ENCODE measurements around the gene CD79A. TPM values are rescaled to one million over a fixed set of nuclear protein-coding genes. Genes with fewer than 3 reads are reported as not detected.
"Not testable (repeated sequence)": the region's sequence is repeated elsewhere in the genome, so short reads cannot be mapped to it uniquely, and the experiment has no call there.

The CD79A gene
- total RNA-seq, 2 donors from 2014 or later: 0.52 to 0.97 TPM

- no peak for DNase-seq (ENCODE audit: low spot score)
- intact Hi-C loops (cut with DNase I): no loop called here
Observed at GRCh38 chr19:41861846-41862245, 15.2 kb upstream of the CD79A start.

DNA sequence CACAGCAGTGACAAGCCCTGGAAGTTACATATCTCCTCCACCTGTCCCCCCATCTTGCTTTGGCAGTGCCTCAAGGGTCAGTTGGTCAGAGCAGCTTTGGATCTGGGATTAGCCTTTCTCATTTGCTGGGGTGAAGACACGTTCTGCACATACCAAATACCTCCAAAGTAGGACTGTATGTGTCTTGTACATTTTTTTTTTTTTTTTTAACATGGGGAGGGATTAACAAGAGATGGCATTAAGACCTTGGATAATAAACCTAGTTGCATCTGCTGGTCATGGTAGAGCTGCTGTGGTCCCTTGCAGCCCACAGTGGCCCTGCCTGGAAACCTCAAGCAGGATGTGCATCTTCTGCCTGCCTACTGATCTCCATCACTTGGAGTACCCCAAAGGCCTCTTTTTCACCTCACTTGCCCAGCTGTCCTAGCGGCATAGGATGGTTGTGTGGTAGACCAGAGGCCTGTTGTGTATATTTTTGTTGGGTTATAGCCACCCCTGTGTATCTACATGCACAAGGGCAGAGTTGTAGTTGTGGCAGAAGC lies 14.6 kb upstream of the CD79A start:
- intact Hi-C loops (cut with DNase I): no loop called here
- DNase-seq (ENCODE audit: low spot score): no peak

- intact Hi-C loops (cut with DNase I): no loop called here
- no peak for DNase-seq (ENCODE audit: low spot score)
Observed at GRCh38 chr19:41863209-41863931, 13.7 kb upstream of the CD79A start.

GRCh38 chr19:41864374-41864773 lies 12.7 kb upstream of the CD79A start:
- intact Hi-C loops (cut with DNase I): no loop called here
- DNase-seq (ENCODE audit: low spot score): no peak

DNA sequence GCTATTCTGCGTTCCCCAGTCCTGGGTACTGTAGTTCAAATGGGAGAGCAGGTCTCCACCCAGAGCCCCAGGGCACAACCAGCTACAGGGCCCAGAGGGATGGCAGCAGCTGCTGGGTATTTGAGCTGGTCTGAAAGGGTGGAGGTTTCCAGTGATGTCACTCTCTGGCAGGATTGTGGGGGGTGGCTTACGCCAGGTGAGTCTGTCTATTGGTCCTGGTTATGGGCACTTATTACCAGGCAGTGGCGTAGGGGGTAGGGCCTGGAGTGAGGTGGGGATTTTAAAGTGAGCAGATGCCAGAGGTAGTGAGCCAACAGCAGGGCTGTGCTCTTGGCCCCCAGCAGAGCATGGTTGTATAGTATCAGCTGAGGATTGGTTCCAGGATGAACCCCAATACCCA lies 10.8 kb upstream of the CD79A start:
- intact Hi-C loops (cut with DNase I): no loop called here
- no peak for DNase-seq (ENCODE audit: low spot score)

GRCh38 chr19:41868120-41868988 lies 8.7 kb upstream of the CD79A start:
- no peak for DNase-seq (ENCODE audit: low spot score)
- intact Hi-C loops (cut with DNase I): no loop called here

DNA sequence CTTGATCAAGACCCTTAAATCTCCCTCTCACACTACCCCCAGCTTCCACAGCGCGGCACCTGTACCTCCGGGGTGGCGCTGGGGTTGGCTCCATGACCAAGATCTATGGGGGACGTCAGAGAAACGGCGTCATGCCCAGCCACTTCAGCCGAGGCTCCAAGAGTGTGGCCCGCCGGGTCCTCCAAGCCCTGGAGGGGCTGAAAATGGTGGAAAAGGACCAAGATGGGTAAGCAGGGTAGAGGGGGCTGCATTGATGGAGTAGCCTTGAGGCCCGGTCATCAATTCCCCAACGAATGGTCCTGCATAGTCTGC lies 8.1 kb upstream of the CD79A start:
- intact Hi-C loops (cut with DNase I): no loop called here
- no peak for DNase-seq (ENCODE audit: low spot score)

DNA sequence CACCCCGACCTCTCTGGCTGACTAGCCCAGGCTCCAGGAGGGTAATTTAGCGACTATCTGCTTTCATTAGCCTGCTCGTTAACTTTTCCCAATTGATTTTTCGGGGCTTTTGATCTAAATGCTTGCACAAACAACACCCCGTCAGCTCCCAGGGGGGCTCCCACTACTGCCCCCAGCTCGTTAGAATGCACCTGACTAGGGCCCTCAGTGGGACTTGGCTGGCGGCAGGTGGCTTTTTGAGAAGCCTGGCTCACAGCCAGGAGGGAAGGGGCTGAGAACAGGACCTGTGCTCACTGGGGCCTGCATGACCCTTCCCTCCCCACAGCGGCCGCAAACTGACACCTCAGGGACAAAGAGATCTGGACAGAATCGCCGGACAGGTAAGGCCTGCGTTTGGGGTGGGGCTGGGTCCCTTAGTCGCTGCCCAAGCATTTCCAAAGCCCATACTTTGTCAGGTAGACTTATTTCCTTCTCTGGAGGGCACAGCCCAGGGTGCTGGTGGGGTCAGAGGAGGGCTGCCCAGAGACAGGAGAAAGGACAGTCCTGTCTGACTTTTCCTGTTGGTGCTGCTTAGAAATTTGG lies 7.6 kb upstream of the CD79A start:
- intact Hi-C loops (cut with DNase I): no loop called here
- no peak for DNase-seq (ENCODE audit: low spot score)

GRCh38 chr19:41870401-41870873 lies 6.6 kb upstream of the CD79A start:
- DNase-seq (ENCODE audit: low spot score): no peak
- intact Hi-C loops (cut with DNase I): no loop called here

- intact Hi-C loops (cut with DNase I): no loop called here
- DNase-seq (ENCODE audit: low spot score): no peak
Observed at GRCh38 chr19:41871573-41872383, 5.3 kb upstream of the CD79A start.

GRCh38 chr19:41872384-41872774 lies 4.7 kb upstream of the CD79A start:
- intact Hi-C loops (cut with DNase I): no loop called here
- DNase-seq (ENCODE audit: low spot score): no peak

GRCh38 chr19:41872775-41873647 lies 4.1 kb upstream of the CD79A start:
- intact Hi-C loops (cut with DNase I): no loop called here
- peak; percentile 88 for DNase-seq (ENCODE audit: low spot score)

GRCh38 chr19:41875973-41876372 lies 1.1 kb upstream of the CD79A start:
- intact Hi-C loops (cut with DNase I); DNase-seq (ENCODE audit: low spot score): not testable (repeated sequence)

DNA sequence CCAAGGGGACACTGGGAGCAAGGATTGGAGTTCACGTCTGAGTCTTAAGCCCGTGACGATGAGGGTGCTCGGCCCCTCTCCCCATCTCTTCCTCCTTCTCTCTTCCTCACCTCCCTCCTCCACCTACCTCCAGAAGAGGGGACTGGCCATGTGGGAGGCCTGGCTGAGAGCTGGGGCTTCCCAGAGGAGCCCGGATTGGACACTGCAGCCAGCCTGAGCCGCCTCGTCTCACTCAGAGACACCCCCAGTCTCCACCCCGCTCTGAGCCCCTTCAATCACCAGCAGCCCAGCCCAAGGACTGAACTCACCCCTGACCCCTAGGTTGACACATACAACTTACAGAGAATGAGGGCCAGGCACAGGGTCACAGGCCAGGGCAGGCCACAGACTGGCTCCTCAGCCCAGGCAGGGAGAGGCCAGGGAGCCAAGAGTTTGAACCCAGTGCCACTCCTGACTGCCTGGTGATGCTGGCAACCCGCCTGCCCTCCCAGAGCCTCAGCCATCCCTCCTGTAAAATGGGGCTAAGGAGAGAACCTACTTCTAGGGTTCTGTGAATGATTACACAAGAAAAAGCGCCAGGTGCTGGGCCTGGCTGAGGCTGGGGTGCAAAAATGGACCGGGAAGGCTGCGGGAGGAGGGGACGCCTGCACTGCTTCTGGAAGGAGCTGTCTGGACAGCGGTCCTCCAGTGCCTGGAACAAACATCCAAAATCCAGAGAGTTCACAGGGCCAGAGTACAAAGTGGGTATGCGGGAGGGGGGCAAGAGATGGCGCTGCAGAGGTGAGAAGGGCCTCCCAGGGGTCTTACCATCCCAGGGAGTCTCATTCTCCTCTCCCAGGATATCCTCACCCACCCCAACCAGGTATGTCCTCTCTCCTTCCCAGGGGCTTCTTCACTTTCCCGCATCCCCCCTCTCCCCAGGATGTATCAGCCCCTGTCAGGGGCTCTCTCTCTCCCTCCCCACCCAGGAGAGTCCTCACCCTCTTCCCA lies 1.1 kb downstream of the CD79A start:
- intact Hi-C loops (cut with DNase I): no loop called here
- DNase-seq (ENCODE audit: low spot score): no peak

DNA sequence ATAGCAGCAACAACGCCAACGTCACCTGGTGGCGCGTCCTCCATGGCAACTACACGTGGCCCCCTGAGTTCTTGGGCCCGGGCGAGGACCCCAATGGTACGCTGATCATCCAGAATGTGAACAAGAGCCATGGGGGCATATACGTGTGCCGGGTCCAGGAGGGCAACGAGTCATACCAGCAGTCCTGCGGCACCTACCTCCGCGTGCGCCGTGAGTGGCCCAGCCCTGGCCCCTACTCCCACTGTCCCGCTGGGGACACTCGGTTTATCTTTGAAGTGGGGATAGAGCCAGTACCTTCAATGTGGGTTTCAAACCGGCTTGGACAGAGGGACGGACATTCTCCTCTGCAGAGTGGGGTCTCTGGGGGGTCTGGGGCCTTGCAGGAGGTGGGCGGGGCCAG lies 2.0 kb downstream of the CD79A start:
- intact Hi-C loops (cut with DNase I): no loop called here

DNA sequence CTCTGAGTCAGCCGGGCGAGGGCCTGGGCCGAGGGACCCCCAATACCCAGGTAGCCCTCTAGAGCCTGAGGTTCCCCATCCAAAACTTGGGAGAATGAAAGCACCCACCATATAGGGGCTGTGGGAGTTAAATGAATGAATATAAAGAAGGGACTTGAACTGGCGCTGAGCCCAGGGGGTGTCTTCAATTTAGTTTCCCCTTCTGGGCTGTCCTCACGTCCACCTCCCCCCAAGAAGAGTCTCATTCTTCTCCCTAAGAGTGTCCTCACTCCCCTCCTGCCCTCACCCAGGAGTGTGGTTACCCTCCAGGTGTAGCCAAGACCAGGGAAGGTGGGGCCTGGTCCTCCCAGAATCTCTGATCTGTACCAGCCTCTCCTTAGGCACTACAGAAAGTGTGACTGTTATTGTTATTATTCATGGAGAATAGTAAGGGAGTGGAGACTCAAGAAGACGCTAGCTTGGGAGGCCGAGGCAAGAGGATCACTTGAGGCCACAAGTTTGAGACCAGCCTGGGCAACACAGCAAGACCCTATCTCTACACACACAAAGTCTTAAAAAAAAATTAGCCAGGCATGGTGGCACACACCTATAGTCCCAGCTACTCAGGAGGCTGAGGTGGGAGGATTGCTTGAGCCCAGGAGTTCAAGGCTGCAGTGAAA lies 2.7 kb downstream of the CD79A start:
- DNase-seq (ENCODE audit: low spot score): no peak
- intact Hi-C loops (cut with DNase I): no loop called here

More for the DNA sequence above, 2.0 kb downstream of the CD79A start:
- no peak for DNase-seq (ENCODE audit: low spot score)

DNA sequence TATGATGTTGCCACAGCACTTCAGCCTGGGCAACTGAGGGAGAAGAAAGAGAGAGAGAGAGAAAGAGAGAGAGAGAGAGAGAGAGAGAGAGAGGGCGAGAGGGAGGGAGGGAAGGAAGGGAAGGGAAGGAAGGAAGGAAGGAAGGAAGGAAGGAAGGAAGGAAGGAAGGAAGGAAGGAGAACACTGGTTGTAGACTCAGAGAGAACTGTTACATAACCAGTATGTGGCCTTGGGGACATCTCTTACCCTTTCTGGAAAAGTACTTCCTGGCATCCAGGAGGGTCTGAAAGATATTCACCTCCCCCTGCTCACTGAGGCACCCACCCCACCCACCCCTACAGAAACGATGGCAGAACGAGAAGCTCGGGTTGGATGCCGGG lies 3.2 kb downstream of the CD79A start:
- intact Hi-C loops (cut with DNase I): no loop called here
- DNase-seq (ENCODE audit: low spot score): no peak

Data from posterior vena cava (tissue), 2 donors.